GM19372 (cell line): Measurements from ENCODE around the gene NPIPB2.
"Not testable (repeated sequence)": the region's sequence is repeated elsewhere in the genome, so short reads cannot be mapped to it uniquely, and the experiment has no call there.

ENCODE experiments used
- ATAC-seq: cut with Tn5 transposase; IDR thresholded peaks from one replicate; pipeline ENCODE4 v1.9.1; 2021; ENCODE audit warnings: mild to moderate bottlenecking, low read depth, moderate library complexity; ENCODE audit not compliant: unreplicated experiment

NPIPB2 gene

GRCh38 chr16:11962978-11963377, 21.1 kb upstream of the NPIPB2 start:
- ATAC-seq = not testable (repeated sequence)

GRCh38 chr16:11962457-11962856, 20.6 kb upstream of the NPIPB2 start:
- not testable (repeated sequence) for ATAC-seq

DNA sequence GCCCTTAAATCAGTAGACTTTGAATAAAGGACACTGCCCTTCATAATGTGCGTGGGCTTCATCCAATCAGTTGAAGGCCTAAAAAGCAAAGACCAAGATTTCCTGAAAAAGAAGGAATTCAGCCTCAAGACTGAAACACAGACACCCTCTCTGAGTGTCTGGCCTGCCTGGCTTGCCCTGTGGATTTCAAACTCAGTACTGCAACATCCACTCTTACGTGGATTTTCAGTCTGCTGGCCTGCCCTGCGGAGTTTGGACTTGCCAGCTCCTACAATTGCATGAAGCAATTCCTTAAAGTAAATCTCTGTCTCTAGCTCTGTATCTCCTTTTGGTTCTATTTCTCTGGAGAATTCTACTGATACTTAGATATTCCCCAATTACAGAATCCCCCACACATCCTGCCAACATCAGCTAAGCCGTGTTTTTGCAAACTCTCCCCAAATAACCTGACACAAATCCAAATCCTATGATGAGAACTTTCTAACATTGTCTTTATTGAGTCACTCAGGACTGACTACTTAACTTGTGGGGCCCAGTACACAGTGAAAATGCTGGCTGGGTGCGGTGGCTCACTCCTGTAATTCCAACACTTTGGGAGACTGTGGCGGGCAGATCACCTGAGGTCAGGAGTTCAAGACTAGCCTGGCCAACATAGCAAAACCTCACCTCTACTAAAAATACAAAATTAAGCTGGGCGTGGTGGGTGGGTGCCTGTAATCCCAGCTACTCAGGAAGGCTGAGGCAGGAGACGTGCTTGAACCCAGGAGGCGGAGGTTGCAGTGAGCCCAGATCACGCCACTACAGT, 15.9 kb upstream of the NPIPB2 start:
- ATAC-seq = no peak

DNA sequence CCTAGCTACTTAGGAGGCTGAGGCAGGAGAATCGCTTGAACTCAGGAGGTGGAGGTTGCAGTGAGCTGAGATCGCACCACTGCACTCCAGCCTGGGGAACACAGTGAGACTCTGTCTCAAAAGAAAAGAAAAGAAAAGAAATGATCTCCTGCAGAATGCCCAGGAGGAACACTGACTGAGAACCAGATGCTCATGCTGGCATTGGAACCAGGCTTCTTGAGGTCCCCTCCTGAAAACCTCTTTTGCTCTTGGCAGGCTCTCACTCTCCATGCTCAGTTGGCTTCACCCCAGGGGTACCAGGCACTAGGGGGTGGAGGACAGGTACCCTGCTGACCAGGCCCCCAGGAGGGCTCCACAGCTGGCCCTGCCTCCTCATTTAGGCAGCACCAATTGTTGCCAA, 14.7 kb upstream of the NPIPB2 start:
- ATAC-seq = no peak

DNA sequence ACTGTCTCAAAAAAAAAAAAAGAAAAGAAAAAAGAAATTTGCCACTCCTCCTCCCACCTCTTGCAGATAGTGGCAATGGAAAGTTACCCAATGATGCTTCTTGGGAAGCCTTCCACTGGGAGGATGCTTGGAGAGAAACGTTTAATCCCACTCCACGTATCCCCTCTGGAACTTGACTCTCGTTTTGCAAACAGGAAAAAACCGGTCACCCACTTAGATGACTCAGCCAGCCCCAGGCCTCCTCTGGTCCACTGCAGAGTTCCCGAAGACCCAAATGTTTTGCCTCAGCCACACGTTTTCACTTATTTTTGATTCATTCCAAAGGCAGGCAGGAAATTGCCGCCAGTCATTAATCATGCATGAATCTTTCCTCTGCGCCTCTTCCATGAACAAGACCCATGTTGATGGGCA, 13.9 kb upstream of the NPIPB2 start:
- no peak for ATAC-seq

DNA sequence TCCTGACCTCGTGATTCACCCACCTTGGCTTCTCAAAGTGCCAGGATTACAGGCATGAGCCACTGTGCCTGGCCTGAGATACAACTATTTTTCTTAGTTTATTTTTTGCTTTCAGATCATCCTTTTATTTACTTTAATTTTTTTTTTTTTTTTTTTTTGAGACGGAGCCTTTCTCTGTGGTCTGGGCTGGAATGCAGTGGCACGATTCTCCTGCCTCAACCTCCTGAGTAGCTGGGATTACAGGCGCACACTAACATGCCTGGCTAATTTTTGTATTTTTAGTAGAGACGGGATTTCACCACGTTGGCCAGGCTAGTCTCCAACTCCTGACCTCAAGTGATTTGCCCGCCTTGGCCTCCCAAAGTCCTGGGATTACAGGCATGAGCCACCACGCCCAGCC, 11.7 kb upstream of the NPIPB2 start:
- ATAC-seq = not testable (repeated sequence)

DNA sequence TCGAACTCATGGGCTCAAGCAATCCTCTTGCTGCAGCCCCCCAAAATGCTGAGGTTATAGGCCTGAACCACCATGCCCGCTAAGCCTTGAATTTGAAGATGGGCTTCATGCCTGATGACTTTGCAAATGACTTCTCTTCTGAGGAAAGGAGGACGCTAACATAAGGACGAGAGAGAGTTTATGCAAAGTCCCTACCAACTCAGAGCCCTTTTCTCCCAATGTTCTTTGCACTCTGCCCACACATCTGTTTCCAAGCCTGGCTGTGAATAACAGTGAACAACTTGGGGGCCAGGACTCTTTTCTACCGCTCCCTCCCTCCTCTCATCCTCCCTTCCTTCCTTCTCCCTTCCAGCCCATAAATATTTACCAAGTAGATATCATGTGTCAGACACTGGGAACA, 8.5 kb upstream of the NPIPB2 start:
- no peak for ATAC-seq

DNA sequence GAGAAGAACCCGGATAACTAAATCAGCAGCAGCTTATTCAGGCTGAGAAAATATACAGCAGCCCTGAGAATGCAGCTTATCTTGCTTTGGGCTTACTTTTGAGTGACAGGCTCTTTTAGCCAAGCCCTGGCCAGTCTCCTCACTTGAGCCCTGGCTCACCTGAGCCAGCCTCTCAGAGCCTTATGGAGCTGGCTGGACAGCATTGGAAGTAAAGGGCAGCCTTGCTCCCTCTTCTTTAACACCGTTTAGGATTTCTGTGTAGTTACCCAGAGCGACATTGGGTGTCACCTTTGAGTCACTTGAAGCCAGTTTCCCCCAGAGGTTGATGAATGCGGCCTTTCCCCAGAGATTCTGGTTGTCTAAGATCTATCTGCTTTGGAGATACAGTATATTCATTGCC, 7.7 kb upstream of the NPIPB2 start:
- no peak for ATAC-seq

GRCh38 chr16:11948819-11949218, 7.0 kb upstream of the NPIPB2 start:
- no peak for ATAC-seq

GRCh38 chr16:11946433-11946832, 4.6 kb upstream of the NPIPB2 start:
- no peak for ATAC-seq

DNA sequence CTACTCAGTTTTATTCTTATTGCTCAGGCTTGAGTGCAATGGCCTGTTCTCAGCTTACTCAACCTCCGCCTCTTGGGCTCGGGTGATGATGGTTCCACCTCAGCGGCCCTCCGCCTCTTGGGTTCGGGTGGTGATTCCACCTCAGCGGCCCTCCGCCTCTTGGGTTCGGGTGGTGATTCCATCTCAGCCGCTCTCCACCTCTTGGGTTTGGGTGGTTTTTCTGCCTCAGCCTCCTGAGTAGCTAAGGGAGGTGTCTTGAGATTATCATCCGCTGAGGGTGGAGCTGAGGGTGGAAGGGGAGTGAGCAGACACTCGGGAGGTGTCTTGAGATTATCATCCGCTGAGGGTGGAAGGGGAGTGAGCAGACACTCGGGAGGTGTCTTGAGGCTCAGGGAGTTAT, 14.5 kb downstream of the NPIPB2 start:
- not testable (repeated sequence) for ATAC-seq

DNA sequence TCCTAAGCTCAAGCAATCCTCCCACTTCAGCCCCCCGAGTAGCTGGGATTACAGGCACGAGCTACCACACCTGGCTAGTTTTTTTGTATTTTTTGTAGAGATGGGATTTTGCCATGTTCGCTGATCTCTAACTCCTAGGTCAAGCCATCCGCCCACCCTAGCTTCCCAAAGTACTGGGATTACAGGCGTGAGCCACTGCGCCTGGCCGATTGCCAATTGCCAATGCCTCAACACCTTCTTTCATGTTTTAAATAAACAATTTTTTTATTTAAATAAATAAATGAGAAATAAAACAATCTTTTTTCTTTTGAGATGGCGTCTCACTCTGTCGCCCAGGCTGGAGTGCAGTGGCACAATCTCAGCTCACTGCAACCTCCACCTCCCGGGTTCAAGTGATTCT, 17.8 kb downstream of the NPIPB2 start:
- ATAC-seq = not testable (repeated sequence)

- no peak for ATAC-seq
Observed at GRCh38 chr16:11916524-11917285, 25.1 kb downstream of the NPIPB2 start.

DNA sequence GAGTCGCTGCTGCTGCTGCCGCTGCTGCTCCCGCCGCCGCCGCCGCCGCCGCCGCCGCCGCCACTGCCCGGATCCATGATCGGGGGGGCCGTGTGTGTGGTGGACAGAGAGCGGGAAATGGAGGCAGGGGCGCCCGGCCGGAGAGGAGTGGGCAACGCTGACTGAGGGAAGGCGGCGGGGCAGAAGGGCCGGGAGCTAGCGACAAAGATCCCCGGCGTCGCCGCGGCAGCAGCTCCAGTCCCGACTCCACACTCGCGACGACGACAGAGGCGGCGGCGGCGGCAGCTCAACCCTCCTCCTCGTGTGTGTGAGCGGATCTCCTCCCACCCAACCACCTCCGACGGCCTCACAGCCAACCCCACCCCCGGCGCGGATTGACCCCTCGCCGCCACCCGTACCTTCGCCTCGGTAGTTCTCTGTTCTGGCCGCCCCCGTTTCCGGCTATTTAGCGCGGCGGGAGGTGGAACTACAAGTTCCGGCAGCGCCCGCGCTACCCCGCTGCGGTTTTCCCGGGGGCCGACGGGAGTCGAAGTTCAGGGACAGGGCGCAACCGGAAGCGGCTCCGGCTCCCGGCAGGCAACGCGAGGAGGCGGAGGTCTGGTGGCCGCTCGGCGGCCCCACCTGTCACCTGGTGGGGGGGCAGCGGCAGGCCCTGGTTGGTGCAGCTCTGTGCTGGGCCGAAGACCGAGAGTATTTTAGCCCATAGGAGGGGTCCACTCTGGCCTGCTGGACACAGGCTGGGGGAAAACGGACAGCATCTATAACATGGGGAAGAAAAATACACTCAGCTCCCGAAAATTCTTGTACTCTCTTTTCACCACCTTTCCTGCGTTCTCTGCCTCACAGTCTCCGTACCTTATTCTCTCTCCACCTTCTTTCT, 26.0 kb downstream of the NPIPB2 start, which contains the start of gene GSPT1:
GSPT1 (minus strand) TSS at position 313 of the 880 bp plus-strand sequence; CDS start at position 77, 236 bp downstream.
- peak; percentile 82 for ATAC-seq

DNA sequence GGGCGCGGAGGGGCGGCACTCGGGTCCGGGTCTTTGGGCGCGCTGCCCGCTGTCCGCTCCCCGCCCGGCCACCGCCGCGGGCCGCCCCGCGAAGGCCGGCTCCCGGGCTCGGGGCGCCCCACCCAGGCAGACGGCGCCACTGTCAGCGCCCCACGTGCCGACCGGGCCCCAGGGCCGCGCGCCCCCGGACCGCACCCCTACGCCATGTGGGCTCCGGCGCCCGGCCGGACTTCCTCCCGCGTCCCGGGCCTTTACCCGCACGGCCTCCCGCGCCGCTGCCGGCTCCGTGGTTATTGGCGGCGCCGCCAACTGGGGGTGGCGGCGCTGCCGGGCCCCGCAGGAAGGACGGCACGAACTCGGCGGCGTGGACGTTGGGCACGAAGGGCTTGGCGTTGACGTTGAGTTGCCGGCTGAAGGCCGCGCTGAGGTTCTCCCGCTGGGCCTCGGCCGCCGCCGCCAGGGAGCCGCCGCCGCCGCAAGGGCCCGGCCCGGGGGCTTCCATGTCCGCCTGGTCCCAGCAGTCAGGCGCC, 26.7 kb downstream of the NPIPB2 start:
- peak; percentile 30 for ATAC-seq

GRCh38 chr16:11914210-11915113, 27.4 kb downstream of the NPIPB2 start:
- ATAC-seq = no peak

- ATAC-seq = no peak
Observed at GRCh38 chr16:11913425-11914079, 28.3 kb downstream of the NPIPB2 start.

- no peak for ATAC-seq
Observed at GRCh38 chr16:11909653-11910545, 31.9 kb downstream of the NPIPB2 start.
